Psoas muscle (tissue), 8 donors: ENCODE data around the gene TAS1R3. TPM values are rescaled to one million over a fixed set of nuclear protein-coding genes. Genes with fewer than 3 reads are reported as not detected.

ENCODE experiments used
- ATAC-seq, 4 donors: fragments of 200-7000 bp; cut with Tn5 transposase; one replicate each; pipeline ENCODE4 v1.9.1; 2020; ENCODE audit warnings: moderate library complexity in 3 of 4, mild to moderate bottlenecking in 2 of 4
- DNase-seq, 2 donors: peaks; one replicate each; pipeline ENCODE4 v3.0.0-alpha.2; 2020
- H3K27ac ChIP-seq: fragments of 200-600 bp; one replicate; pipeline ENCODE4 v1.8.0; 2022
- H3K27me3 ChIP-seq, 3 donors: fragments of 200-600 bp in 1 of 3; one replicate each; pipeline versions ENCODE4 v1.6.1 to v1.8.0; 2013 to 2022; ENCODE audit warnings: low read length in 2 of 3, mild to moderate bottlenecking in 2 of 3, moderate library complexity in 1 of 3; ENCODE audit not compliant: insufficient read depth in 3 of 3
- H3K36me3 ChIP-seq, 2 donors: fragments of 200-600 bp in 1 of 2; one replicate each; pipeline versions ENCODE4 v1.6.1 to v1.8.0; 2013 to 2022; ENCODE audit warnings: low read depth in 1 of 2, mild to moderate bottlenecking in 1 of 2, moderate library complexity in 1 of 2; ENCODE audit not compliant: insufficient read depth in 1 of 2
- H3K4me1 ChIP-seq: fragments of 200-600 bp; one replicate; pipeline ENCODE4 v1.8.0; 2022
- H3K4me3 ChIP-seq: fragments of 200-600 bp; one replicate; pipeline ENCODE4 v1.8.0; 2022; ENCODE audit warnings: mild to moderate bottlenecking
- H3K9me3 ChIP-seq: fragments of 200-600 bp; one replicate; pipeline ENCODE4 v1.8.0; 2022
- CTCF ChIP-seq: fragments of 200-600 bp; IDR thresholded peaks from one replicate; pipeline ENCODE4 v1.8.0; 2022; ENCODE audit warnings: antibody characterized with exemption
- WGBS, 3 donors: extraction: QIAGEN DNeasy Blood & Tissue Kit; methylation state at CpG; one replicate each; pipeline versions ENCODE4 v1.1.6 to v1.1.7; 2013; 5-methylcytosine and 5-hydroxymethylcytosine counted together
- intact Hi-C, 2 donors: fragments of 100-400 bp; cut with DNase I; formaldehyde crosslinking; loops; one replicate each; pipeline versions ENCODE4 v1.11.0 to v1.14.2; 2022
- polyA plus RNA-seq, 3 donors: library from polyadenylated mRNA; stranded (reverse); fragments of 200-250 nt; gene quantifications; one replicate each; pipeline ENCODE4 v1.2.3, GENCODE V29; 2013
- total RNA-seq, 4 donors: library from RNA; stranded (reverse); fragmentation: NEBNext Ultra II Directional in 2 of 4; extraction: Animal tissue kit (Norgen Biotek cat#: 25700) in 2 of 4; gene quantifications; one replicate each; pipeline versions ENCODE4 v1.2.1 to v1.2.4, GENCODE V29; 2021 to 2023
- donor health status: healthy with polysubstance abuse.
- donor health status: DM: no; HTN: no; CAD: no; lungs with moderate emphysema.
- donor health status: Bipolar disorder and iron deficiency.
- donor health status: healthy.
- donor health status: DM: yes; HTN: yes; CAD: no.
- donor health status: DM: no; HTN: no; CAD: no.
- donor health status: DM: no; HTN: no; CAD: no.
- donor health status: DM: yes; HTN: yes; CAD: no.

The TAS1R3 gene
- total and polyA plus RNA-seq, 7 donors = 0.06 to 0.25 (median 0.09) TPM; not detected in 1

- DNase-seq (peak; percentile 67 to 86), ATAC-seq (peak; percentile 62 to 75 (median 72))
- intact Hi-C loops = loop anchor here in 1 of 2 donors (5.0 kb wide), 1 partner anchor 38 kb away; the partner anchor contains the start of genes ACAP3 and PUSL1
- peaks cover 4 to 16% of the 10 kb centered on the region in 2 donors for H3K36me3 ChIP-seq
- peaks cover 53% of the 10 kb centered on the region for H3K4me1 ChIP-seq
- peak; percentile 37 for TF ChIP-seq CTCF
- H3K27me3 ChIP-seq = no peaks in the 10 kb centered on the region
- H3K27ac ChIP-seq = peak overlapping the region; percentile 97
- 45 to 55% (median 47%) methylated on average over 13 to 15 of the region's 15 CpGs for WGBS, 3 donors
- H3K4me3 ChIP-seq = peak overlapping the region; percentile 73
- no peaks in the 10 kb centered on the region for H3K9me3 ChIP-seq
These were observed 13.7 kb downstream of the TAS1R3 start for GRCh38 chr1:1344655-1345361.

- peak overlapping the region; percentile 97 for H3K27ac ChIP-seq
- no peak for ATAC-seq
- no peak for TF ChIP-seq CTCF
- no peaks in the 10 kb centered on the region for H3K27me3 ChIP-seq
- peaks cover 4 to 11% of the 10 kb centered on the region in 2 donors for H3K36me3 ChIP-seq
- H3K4me1 ChIP-seq = peaks cover 53% of the 10 kb centered on the region
- no peaks in the 10 kb centered on the region for H3K9me3 ChIP-seq
- WGBS, 3 donors = 43 to 58% (median 54%) methylated on average over 15 to 16 of the region's 16 CpGs
- DNase-seq = no peak
- intact Hi-C loops = loop anchor here in 1 of 2 donors (5.0 kb wide), 1 partner anchor 38 kb away; the partner anchor contains the start of genes ACAP3 and PUSL1
- peak overlapping the region; percentile 73 for H3K4me3 ChIP-seq
These were observed 14.3 kb downstream of the TAS1R3 start for GRCh38 chr1:1345384-1345783.

GRCh38 chr1:1345860-1346500, 14.9 kb downstream of the TAS1R3 start:
- DNase-seq (no peak), ATAC-seq (no peak)
- no peak for TF ChIP-seq CTCF
- H3K4me1 ChIP-seq = peaks cover 53% of the 10 kb centered on the region
- intact Hi-C loops = loop anchor here in 1 of 2 donors (5.0 kb wide), 1 partner anchor 39 kb away; the partner anchor contains the start of genes ACAP3 and PUSL1
- H3K4me3 ChIP-seq = peak overlapping the region; percentile 73
- H3K27me3 ChIP-seq = no peaks in the 10 kb centered on the region
- WGBS, 3 donors = 29 to 44% (median 31%) methylated on average over 9 to 12 of the region's 12 CpGs
- peaks cover 4 to 9% of the 10 kb centered on the region in 2 donors for H3K36me3 ChIP-seq
- H3K9me3 ChIP-seq = no peaks in the 10 kb centered on the region
- H3K27ac ChIP-seq = peak overlapping the region; percentile 97

GRCh38 chr1:1346501-1346890, 15.4 kb downstream of the TAS1R3 start:
- intact Hi-C loops = loop anchor here in 1 of 2 donors (5.0 kb wide), 1 partner anchor 39 kb away; the partner anchor contains the start of genes ACAP3 and PUSL1
- Histone ChIP-seq H3K27me3 (no peaks in the 10 kb centered on the region), H3K4me3 (peak overlapping the region; percentile 73), H3K9me3 (no peaks in the 10 kb centered on the region), H3K27ac (peak overlapping the region; percentile 97), H3K4me1 (peaks cover 55% of the 10 kb centered on the region), H3K36me3 (peaks cover 0 to 4% of the 10 kb centered on the region in 2 donors)
- no peak for ATAC-seq
- no peak for TF ChIP-seq CTCF
- DNase-seq = no peak
- WGBS, 3 donors = 65 to 83% (median 65%) methylated on average over 10 of the region's 10 CpGs
